ENCODE data around the gene GADL1. TPM values are rescaled to one million over a fixed set of nuclear protein-coding genes. Genes with fewer than 3 reads are reported as not detected.

Gene GADL1
- total RNA-seq, 1 experiment from 2014 or later, result 0.37 TPM

DNA sequence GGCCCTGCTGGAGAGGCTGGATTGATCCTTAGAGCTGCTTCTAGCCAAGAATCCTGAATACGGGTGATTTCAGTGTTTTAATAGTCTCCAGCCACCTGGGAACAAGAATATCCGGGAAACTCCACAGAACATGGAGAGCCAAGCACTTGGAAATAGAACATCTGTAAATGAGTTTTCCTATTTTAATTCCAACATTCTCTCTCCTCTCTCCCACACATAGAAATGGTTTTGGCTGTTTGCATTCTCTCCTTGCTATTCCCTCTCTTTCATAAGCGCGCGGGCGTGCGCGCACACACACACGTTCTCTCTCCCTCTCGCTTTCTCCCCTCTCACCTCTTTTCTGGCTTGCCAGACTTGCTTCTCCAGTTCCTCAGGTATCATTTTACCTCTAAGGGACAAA, 50.6 kb downstream of the GADL1 start:
- in situ Hi-C loops (cut with HindIII; ENCODE audit: low pct_unique_long_range_greater_than_20kb, low sequenced_read_pairs), result no loop called here
- no peak for DNase-seq (ENCODE audit: low read depth, low spot score)

DNA sequence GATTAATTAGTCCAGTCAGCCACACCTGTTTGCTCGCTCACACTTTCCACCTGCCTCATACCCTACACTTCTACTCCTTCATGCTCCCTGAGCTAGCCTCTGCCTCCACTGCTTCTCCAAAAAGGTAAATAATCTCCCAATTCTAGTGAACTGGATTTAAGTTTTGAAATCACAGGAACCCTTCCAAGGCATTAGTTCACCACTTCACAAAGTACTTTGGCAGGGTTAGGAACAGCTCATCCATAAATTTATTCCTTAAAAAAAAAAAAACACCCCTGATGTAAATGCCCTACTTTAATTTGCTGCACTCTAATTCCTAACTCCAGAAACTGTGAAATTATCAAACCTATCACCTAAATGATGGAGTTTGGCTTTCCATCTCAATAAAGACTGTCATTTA, 58.3 kb downstream of the GADL1 start:
- in situ Hi-C loops (cut with HindIII; ENCODE audit: low pct_unique_long_range_greater_than_20kb, low sequenced_read_pairs), result no loop called here

DNA sequence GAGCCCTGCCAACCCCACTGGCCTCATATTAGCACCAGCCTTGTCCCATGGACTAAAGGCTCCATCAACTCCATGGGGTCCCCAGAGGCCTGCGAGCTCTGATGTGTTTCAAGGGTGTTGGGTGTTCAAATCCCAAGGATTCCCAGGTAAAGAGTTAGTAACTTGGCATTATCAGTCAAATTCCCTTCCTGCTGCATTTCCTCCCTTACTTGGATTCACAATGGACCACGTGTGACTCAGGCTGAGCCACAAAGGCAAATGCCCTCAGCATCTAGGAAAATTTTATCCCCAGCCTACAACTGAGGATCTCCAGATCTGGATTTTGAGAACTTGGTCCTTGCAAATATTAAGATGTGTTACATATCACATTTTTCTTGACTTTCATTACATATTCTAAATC, 58.8 kb downstream of the GADL1 start:
- DNase-seq (ENCODE audit: low read depth, low spot score), result no peak
- in situ Hi-C loops (cut with HindIII; ENCODE audit: low pct_unique_long_range_greater_than_20kb, low sequenced_read_pairs), result no loop called here

More for the DNA sequence above, 58.3 kb downstream of the GADL1 start:
- DNase-seq (ENCODE audit: low read depth, low spot score), result no peak

DNA sequence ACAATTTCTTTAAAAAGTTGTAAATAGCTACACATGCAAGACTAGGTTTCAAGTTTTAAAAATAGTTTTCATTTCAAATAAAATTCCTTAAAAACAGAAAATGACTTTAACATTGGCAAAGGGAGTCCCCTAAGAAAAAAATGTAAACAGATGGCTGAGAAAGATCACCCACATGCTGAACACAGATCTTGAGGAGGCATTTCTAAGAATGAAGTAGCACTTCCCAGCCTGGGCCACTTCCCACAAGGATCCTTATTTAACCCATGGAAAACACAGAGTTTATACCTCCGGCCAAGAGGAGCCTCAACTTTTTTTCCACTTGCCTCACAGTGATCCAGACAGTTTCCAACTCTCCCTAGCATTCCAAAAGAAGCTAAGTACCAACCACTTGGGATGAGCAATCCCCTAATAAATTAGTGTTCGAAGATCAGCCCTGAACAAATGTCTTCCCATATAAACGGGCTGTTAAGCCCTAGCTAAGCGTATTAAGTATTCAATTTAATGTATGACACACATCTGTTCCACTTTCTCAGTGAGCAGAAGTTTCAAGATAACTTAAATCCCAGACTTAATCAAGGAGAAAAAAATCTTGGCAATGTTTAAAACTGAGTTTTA, 61.4 kb downstream of the GADL1 start:
- in situ Hi-C loops (cut with HindIII; ENCODE audit: low pct_unique_long_range_greater_than_20kb, low sequenced_read_pairs), result no loop called here

DNA sequence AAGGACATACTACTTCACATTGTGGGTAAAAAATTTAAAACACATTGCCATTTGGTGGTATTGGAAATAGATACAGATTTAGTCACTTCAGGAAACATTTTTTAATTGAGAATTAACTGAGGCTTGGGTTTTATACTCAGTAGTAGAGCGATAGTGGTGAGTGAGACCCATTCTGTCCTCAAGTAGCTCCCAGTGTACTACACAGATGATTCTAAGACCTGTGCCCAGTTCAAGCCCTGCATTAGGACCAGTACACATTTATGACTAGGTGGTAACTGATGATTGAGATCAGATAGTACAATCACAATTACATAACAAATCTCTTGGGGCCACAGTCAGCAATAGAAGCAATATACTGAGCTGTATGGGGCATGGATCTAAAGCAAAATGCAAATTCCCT, 67.4 kb downstream of the GADL1 start:
- no peak for DNase-seq (ENCODE audit: low read depth, low spot score)
- in situ Hi-C loops (cut with HindIII; ENCODE audit: low pct_unique_long_range_greater_than_20kb, low sequenced_read_pairs), result no loop called here

More for the DNA sequence above, 61.4 kb downstream of the GADL1 start:
- DNase-seq (ENCODE audit: low read depth, low spot score), result no peak

DNA sequence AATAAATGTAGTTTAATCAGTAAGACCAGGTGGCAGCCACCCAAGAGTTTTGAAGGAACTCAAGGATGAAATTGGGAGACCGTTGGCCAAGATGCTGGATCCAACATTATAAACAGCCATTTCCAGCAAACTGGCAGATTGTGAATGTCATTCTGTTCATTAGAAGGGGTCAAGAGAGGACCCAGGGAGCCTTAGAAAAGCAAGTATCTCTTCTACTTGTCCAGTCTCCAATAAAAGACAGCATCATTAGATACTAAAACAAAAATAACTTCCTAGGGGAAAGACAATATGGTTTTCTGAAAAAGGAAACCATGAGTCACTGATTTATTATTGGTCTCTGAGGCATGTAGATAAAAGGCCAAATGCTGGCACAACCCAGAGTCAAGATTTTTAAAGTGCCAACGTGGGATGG, 67.9 kb downstream of the GADL1 start:
- in situ Hi-C loops (cut with HindIII; ENCODE audit: low pct_unique_long_range_greater_than_20kb, low sequenced_read_pairs), result no loop called here
- no peak for DNase-seq (ENCODE audit: low read depth, low spot score)

DNA sequence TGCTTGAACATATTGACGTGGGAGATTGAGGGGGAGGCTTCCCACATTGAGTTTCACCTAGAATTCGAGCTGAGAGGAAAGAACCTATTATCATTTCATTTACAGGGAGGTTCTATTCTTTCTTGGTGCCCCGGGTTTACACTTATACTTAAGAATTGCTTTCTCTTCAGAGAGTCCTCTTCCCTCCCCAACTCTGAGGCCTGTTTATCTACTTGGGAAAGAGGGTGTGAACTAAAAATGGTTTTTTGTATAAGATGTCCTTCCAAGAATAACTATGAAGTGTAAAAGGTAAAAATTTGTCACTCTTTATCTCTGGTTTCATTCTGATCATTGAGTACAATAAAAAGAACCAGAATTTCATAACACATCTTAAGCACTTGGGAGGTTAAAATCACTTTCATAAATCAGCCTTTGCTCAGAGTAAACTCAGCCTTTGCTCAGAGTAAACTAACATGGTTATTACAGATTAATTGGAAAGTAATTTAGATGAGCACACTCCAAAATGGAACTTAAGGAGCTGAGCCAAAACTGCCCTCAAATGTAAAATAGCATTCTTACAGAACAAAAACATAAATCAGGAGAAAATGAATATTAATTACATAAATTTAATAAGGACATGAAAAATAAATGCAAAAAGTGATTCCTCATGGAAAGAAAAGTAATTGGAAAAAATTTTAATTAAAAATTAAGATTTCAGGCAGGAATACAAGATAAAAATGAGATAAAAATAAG, 75.2 kb downstream of the GADL1 start:
- no peak for DNase-seq (ENCODE audit: low read depth, low spot score)
- in situ Hi-C loops (cut with HindIII; ENCODE audit: low pct_unique_long_range_greater_than_20kb, low sequenced_read_pairs), result no loop called here

DNA sequence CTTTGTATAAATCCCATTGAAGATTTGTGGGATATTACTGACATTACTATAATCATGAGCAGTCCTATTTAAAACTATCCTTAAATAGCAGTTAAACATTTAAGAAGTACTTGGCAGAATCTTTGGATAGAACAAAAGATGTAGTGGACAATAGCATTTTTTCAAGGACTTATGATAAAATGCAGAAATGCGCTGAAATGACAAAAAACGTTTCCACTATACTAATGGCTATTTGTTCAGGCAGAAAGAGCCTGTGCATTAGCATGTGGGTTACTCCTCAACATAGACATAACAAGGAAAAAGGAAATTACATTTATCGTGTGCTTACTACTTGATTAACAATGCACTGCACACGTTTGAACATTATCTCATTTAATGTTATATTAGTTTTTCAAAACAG, 80.7 kb downstream of the GADL1 start:
- no peak for DNase-seq (ENCODE audit: low read depth, low spot score)
- in situ Hi-C loops (cut with HindIII; ENCODE audit: low pct_unique_long_range_greater_than_20kb, low sequenced_read_pairs), result no loop called here

DNA sequence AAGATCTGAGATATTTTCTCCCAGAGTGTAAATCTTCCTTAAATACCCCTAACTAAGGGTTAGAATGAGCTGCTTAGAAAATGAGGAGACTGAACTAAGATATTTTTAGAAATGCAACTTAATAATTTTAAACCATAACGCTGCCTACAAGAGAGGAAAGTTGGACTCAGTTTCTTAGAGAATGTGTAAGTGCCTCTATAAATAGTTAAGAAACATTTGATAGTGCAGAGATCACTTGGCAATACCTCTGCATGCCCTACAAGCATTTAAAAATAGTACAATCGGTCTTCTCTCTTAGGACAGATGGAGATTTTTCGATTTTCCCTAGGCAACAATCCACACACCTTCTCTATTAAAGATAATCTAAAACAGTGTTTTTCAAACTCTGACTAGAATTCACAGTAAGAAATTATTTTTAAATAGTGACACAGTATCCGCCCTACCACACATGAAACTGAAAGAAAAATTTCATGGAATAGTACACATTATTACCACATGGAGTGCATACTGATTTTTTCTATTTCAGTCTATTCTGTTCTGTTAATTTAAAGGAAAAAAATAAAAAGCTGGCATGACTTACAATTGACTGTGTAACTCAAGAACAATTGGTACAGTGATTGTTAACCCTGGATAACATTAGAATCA, 83.2 kb downstream of the GADL1 start:
- DNase-seq (ENCODE audit: low read depth, low spot score), result no peak
- in situ Hi-C loops (cut with HindIII; ENCODE audit: low pct_unique_long_range_greater_than_20kb, low sequenced_read_pairs), result no loop called here

DNA sequence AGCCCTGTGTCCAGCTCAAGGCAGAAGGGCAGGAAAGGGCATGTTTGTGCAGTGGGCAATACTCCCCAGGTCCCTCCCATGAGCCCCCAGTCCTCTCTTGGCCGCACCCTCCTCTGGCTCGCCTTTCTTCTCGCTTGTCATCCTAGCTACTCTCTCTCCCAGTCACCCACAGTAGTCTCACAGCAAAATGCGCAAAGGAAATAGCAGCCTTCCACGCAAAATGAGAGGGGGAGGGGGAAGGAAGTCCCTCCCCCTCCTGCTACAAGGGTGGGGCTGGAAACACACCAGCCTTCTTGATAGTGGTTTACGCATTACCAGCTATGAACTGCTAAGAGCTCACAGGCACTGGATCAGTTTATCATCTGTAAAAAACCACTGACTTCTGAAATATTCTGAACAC, 83.8 kb downstream of the GADL1 start:
- no peak for DNase-seq (ENCODE audit: low read depth, low spot score)
- in situ Hi-C loops (cut with HindIII; ENCODE audit: low pct_unique_long_range_greater_than_20kb, low sequenced_read_pairs), result no loop called here

DNA sequence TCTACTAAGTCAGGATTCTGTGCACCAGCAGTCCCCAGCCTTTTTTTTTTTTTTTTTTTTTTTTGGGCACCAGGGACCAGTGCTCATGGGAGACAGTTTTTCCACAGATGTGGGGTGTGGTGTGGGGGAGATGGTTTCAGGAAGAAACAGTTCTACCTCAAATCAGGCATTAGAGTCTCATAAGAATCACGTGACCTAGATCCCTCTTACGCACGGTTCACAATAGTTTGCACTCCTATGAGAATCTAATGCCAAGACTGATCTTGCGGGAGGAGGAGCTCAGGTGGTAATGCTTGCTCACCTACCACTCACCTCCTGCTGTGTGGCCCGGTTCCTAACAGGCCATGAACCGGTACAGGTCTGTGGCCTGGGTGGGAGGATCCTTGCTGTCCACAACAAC, 88.8 kb downstream of the GADL1 start:
- in situ Hi-C loops (cut with HindIII; ENCODE audit: low pct_unique_long_range_greater_than_20kb, low sequenced_read_pairs), result no loop called here
- no peak for DNase-seq (ENCODE audit: low read depth, low spot score)

DNA sequence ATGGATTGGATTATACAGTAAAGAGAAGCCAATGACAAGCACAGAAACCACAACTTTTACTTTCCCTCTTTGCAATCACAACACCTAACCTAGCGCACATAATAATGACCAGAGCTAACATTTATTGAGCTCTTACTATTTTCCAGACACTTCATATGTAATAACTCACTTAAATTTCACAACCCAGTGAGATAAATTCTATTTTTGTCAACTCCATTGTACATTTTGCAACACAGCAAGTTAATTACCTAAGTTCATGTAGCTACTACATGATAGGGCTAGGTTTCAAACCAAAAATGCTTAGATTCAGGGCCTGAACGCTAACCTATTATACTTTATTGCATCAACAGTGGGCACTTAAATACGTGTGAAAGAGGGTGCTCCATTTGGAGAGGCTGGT, 89.5 kb downstream of the GADL1 start:
- in situ Hi-C loops (cut with HindIII; ENCODE audit: low pct_unique_long_range_greater_than_20kb, low sequenced_read_pairs), result no loop called here
- no peak for DNase-seq (ENCODE audit: low read depth, low spot score)

DNA sequence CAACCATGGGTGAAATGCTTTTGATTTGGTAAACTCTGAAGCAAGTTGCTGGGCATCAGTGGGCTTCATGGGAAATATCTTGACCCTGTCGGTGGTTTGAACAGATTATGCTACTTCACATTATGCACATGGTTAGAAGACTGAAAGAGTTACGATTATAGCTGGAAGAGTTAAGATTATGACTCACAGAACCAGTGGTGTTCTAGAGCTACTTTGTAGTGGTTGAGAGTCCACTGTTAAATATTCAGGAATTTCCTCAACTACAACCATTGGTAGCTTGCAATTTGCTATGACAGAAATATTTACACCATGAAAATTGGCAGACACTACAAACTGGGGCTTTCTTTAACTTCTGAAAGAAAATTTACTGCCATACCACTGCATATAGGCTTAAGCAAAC, 99.3 kb downstream of the GADL1 start:
- no peak for DNase-seq (ENCODE audit: low read depth, low spot score)
- in situ Hi-C loops (cut with HindIII; ENCODE audit: low pct_unique_long_range_greater_than_20kb, low sequenced_read_pairs), result no loop called here

DNA sequence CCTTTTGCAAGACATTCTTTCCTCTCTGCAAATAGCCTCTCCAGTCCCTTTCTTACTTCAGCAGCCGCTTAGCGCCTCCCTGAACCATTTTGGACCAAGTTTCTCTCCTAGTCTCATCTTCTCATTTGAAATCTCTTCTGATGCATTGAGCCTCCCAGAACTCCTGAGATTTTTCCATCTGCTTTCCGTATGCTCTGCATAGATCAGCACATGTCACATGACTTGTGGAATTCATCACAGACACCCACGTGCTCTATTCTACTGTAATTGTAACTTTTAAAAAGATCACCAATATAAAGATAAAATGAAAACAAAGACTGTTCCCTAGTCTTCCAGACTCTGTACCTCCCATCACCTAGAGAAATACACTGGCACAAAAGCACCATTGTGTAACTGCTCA, 100.7 kb downstream of the GADL1 start:
- in situ Hi-C loops (cut with HindIII; ENCODE audit: low pct_unique_long_range_greater_than_20kb, low sequenced_read_pairs), result no loop called here

DNA sequence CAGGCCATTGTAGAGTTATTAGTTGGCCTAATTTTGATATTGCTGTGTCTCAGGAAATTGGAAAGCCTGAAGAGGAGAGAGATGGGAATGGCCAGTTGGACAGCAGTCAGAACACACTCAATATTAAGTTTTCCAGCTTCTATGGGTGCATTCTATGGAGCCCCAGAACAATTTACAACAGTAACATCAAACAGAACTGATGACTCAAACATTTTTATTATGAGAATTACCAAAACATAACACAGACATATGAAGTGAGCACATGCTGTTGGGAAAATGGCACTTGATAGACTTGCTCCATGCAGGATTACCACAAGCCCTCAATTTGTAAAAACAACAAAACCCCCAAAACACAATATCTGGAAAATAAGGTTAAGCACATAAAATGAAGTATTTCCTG, 104.3 kb downstream of the GADL1 start:
- in situ Hi-C loops (cut with HindIII; ENCODE audit: low pct_unique_long_range_greater_than_20kb, low sequenced_read_pairs), result no loop called here
- no peak for DNase-seq (ENCODE audit: low read depth, low spot score)

More for the DNA sequence above, 100.7 kb downstream of the GADL1 start:
- no peak for DNase-seq (ENCODE audit: low read depth, low spot score)

DNA sequence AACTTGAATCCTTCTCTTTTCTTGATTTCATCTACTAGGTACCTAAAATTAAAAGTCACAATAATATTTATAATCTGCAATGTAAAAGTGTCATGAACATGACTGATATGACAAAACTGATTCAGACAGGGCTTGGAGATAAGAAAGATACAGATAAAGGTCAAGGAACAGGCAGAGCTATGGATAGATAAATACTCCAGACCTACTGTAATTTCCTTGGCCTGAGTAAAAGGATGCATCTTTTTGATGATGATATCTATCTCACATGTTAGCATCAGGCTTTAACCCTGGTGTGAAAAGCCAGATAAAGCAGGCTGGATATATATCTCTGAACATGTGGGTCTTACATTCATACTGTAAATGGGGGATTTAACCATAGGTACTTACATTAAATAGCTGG, 108.1 kb downstream of the GADL1 start:
- in situ Hi-C loops (cut with HindIII; ENCODE audit: low pct_unique_long_range_greater_than_20kb, low sequenced_read_pairs), result no loop called here
- no peak for DNase-seq (ENCODE audit: low read depth, low spot score)

DNA sequence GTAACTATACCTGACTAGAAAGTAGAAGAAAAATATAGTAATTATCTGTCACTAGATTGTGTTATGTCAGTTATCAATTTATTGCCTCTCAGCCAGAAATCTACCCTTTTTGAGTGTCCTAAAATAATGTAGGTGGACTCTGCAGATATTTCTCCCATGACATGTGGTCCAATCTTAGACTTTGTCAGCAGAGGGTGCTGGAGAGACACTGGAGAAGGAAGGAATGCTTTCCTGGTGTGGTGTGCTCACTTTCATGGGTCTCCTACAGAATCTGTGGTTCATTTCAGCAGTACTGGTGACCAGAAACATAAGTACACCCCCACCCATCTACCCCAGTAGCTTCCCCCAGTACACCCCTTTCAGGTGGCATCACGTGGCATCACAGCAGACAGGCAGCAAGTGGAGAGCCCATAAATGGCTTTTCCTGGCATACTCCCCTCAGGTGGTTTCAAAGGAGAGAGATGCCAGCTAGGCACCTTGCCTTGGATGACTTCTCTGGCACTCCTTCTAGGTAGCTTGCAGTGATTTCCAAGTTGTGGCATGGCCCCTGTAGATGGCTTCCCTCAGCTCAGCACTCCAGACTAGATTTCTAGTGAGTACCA, 114.7 kb downstream of the GADL1 start:
- peak; percentile 71 for DNase-seq (ENCODE audit: low read depth, low spot score)
- in situ Hi-C loops (cut with HindIII; ENCODE audit: low pct_unique_long_range_greater_than_20kb, low sequenced_read_pairs), result no loop called here

DNA sequence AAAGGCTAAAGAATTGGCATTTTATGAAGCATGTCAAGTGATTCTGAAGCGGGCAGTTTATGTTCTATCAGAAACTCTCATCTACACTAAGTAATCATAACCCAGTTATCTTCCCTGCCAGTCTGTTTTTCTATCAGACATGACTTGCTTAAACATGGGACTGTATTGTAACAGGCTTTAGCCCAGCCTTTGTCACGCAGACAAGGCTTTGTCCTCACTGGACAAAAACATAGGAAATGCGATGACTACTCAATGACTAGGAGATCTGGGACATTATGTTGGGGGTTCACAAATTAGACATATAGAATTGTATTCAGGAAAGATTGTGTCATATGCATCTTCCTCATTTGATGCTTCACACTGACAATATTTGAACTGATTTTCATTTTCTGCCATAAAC, 115.5 kb downstream of the GADL1 start:
- DNase-seq (ENCODE audit: low read depth, low spot score), result no peak
- in situ Hi-C loops (cut with HindIII; ENCODE audit: low pct_unique_long_range_greater_than_20kb, low sequenced_read_pairs), result no loop called here

All from SK-MEL-5 (cell line).